ENCODE results near the gene DDX23. TPM values are rescaled to one million over a fixed set of nuclear protein-coding genes. Genes with fewer than 3 reads are reported as not detected.
"Not testable (repeated sequence)": the region's sequence is repeated elsewhere in the genome, so short reads cannot be mapped to it uniquely, and the experiment has no call there.

Gene DDX23
- total RNA-seq, 1 experiment from 2014 or later, result 135 TPM

GRCh38 chr12:48875944-48876515, 24.1 kb upstream of the DDX23 start:
- TF ChIP-seq CTCF (conservative IDR thresholded peaks at IDR 0.05; ENCODE audit: low read depth, low read length) (no peak), EZH2 (IDR thresholded peaks at IDR 0.05; ENCODE audit: borderline replicate concordance, low read depth, low read length, poor library complexity, severe bottlenecking) (no peak)
- no peak for DNase-seq (ENCODE audit: low spot score)
- intact Hi-C loops (cut with micrococcal nuclease; ENCODE audit: unreplicated experiment), result no loop called here
- ChIA-PET CTCF (no interaction called here), POLR2A (ENCODE audit: low non-redundant PET) (no interaction called here)
- BruUV-seq (replicated peaks), result no TSS peak
- Histone ChIP-seq H3K36me3 (ENCODE audit: insufficient read depth, low read length, poor library complexity, severe bottlenecking) (no peaks in the 10 kb centered on the region), H3K27me3 (replicated peaks; ENCODE audit: insufficient read depth, low read depth, low read length, poor library complexity) (no peaks in the 10 kb centered on the region), H3K4me1 (ENCODE audit: insufficient read depth, low read length, poor library complexity, severe bottlenecking) (no peaks in the 10 kb centered on the region), H3K9me3 (ENCODE audit: low read depth, low read length, poor library complexity, severe bottlenecking) (no peaks in the 10 kb centered on the region), H3K27ac (ENCODE audit: low read depth, low read length, poor library complexity, severe bottlenecking) (no peak overlapping the region), H3K4me3 (ENCODE audit: low read depth, low read length, poor library complexity, severe bottlenecking) (no peak overlapping the region)

- H3K9me3 ChIP-seq (ENCODE audit: low read depth, low read length, poor library complexity, severe bottlenecking); H3K36me3 ChIP-seq (ENCODE audit: insufficient read depth, low read length, poor library complexity, severe bottlenecking); DNase-seq (ENCODE audit: low spot score); POLR2A ChIA-PET (ENCODE audit: low non-redundant PET); H3K27me3 ChIP-seq (replicated peaks; ENCODE audit: insufficient read depth, low read depth, low read length, poor library complexity); CTCF ChIA-PET; H3K27ac ChIP-seq (ENCODE audit: low read depth, low read length, poor library complexity, severe bottlenecking); H3K4me1 ChIP-seq (ENCODE audit: insufficient read depth, low read length, poor library complexity, severe bottlenecking); BruUV-seq (replicated peaks); intact Hi-C loops (cut with micrococcal nuclease; ENCODE audit: unreplicated experiment); H3K4me3 ChIP-seq (ENCODE audit: low read depth, low read length, poor library complexity, severe bottlenecking): not testable (repeated sequence)
Observed at GRCh38 chr12:48873534-48873933, 21.6 kb upstream of the DDX23 start.

GRCh38 chr12:48873096-48873495, 21.1 kb upstream of the DDX23 start:
- H3K4me3 ChIP-seq (ENCODE audit: low read depth, low read length, poor library complexity, severe bottlenecking), result no peak overlapping the region
- no peaks in the 10 kb centered on the region for H3K4me1 ChIP-seq (ENCODE audit: insufficient read depth, low read length, poor library complexity, severe bottlenecking)
- H3K36me3 ChIP-seq (ENCODE audit: insufficient read depth, low read length, poor library complexity, severe bottlenecking), result no peaks in the 10 kb centered on the region
- ChIA-PET CTCF (no interaction called here), POLR2A (ENCODE audit: low non-redundant PET) (no interaction called here)
- TF ChIP-seq EZH2 (IDR thresholded peaks at IDR 0.05; ENCODE audit: borderline replicate concordance, low read depth, low read length, poor library complexity, severe bottlenecking) (no peak), CTCF (conservative IDR thresholded peaks at IDR 0.05; ENCODE audit: low read depth, low read length) (no peak)
- no peaks in the 10 kb centered on the region for H3K9me3 ChIP-seq (ENCODE audit: low read depth, low read length, poor library complexity, severe bottlenecking)
- no peaks in the 10 kb centered on the region for H3K27me3 ChIP-seq (replicated peaks; ENCODE audit: insufficient read depth, low read depth, low read length, poor library complexity)
- no peak for DNase-seq (ENCODE audit: low spot score)
- intact Hi-C loops (cut with micrococcal nuclease; ENCODE audit: unreplicated experiment), result no loop called here
- BruUV-seq (replicated peaks), result no TSS peak
- H3K27ac ChIP-seq (ENCODE audit: low read depth, low read length, poor library complexity, severe bottlenecking), result no peak overlapping the region

- intact Hi-C loops (cut with micrococcal nuclease; ENCODE audit: unreplicated experiment), result no loop called here
- BruUV-seq (replicated peaks), result no TSS peak
- POLR2A ChIA-PET (ENCODE audit: low non-redundant PET), result interaction anchor here (0.6 kb wide), 1 partner anchor 404 kb away, joined by 3 read pairs; no protein-coding TSS in a partner anchor
- no peak for DNase-seq (ENCODE audit: low spot score)
- no peak for TF ChIP-seq EZH2 (IDR thresholded peaks at IDR 0.05; ENCODE audit: borderline replicate concordance, low read depth, low read length, poor library complexity, severe bottlenecking)
- no peak for TF ChIP-seq CTCF (conservative IDR thresholded peaks at IDR 0.05; ENCODE audit: low read depth, low read length)
- Histone ChIP-seq H3K4me1 (ENCODE audit: insufficient read depth, low read length, poor library complexity, severe bottlenecking) (peaks cover 5% of the 10 kb centered on the region), H3K27ac (ENCODE audit: low read depth, low read length, poor library complexity, severe bottlenecking) (no peak overlapping the region), H3K9me3 (ENCODE audit: low read depth, low read length, poor library complexity, severe bottlenecking) (no peaks in the 10 kb centered on the region), H3K27me3 (replicated peaks; ENCODE audit: insufficient read depth, low read depth, low read length, poor library complexity) (peaks cover 10% of the 10 kb centered on the region), H3K4me3 (ENCODE audit: low read depth, low read length, poor library complexity, severe bottlenecking) (no peak overlapping the region), H3K36me3 (ENCODE audit: insufficient read depth, low read length, poor library complexity, severe bottlenecking) (no peaks in the 10 kb centered on the region)
- CTCF ChIA-PET, result interaction anchor here (0.6 kb wide), 1 partner anchor 119 kb away, joined by 3 read pairs; no protein-coding TSS in a partner anchor
Observed at GRCh38 chr12:48869191-48869590, 17.2 kb upstream of the DDX23 start.
